ENCODE data around the gene MTFMT.
"Not testable (repeated sequence)": the region's sequence is repeated elsewhere in the genome, so short reads cannot be mapped to it uniquely, and the experiment has no call there.

The MTFMT gene

GRCh38 chr15:65059931-65060596 lies 30.6 kb upstream of the MTFMT start:
- no peak for DNase-seq

DNA sequence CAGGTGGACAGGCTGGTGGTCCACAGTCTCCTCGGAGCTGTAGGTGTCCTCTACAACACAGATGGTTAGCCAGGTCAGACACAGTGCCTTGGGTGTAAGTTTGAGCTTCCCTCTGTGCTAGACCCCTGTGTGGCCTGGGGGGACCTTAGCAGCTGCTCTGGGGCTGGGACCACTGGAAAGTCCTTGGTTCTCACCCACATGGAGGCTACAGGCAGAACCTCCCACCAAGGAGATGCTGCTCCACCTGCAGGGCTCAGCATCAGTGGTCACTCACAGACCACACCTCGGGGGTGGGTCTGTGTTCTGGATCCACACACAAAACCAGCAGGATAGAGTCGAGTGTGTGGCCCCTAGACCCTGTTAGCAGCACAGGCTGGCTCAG lies 29.9 kb upstream of the MTFMT start:
- DNase-seq = no peak

- DNase-seq = no peak
These were observed 29.2 kb upstream of the MTFMT start for GRCh38 chr15:65058394-65059368.

DNA sequence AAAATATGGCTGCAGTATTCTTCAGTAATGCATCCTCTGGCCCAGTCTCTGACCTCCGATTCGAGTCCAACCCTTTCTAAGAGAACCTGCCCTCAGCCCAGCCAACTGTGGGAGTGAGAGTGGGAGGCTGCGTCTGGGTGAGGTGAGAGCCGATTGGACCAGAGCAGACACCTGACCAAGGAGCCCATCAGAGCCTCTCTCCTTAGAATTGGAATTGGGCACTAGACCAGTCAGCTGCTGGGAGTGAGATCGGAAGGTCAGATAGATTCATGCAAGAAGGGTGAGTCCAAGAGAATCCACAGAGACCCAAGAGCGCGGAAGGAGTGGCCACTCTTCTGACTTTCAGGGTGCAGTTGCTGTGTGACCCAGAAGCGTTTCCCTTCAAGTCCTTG lies 28.1 kb upstream of the MTFMT start:
- DNase-seq = no peak

- DNase-seq = no peak
These were observed 27.6 kb upstream of the MTFMT start for GRCh38 chr15:65056868-65057548.

DNA sequence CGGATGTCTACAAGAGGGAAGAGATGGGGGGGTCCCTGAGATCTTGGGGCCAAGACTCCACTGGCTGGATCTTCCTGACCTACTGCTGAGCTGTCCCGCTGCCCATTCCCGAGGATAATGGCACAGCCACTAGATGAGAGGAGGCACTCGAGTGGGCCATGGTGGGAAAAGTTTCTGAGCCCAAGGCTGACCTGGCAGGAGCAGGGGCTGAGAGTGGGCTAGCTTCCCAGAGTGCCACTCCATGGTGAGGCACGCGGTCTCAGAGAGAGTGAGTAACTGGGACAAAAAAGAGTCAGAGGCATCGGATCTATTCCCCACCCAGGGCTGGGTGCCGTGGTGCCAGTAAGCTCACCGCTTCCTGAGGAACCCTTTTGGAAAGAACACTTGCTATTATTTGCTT lies 26.7 kb upstream of the MTFMT start:
- no peak for DNase-seq

GRCh38 chr15:65055201-65055870 lies 25.9 kb upstream of the MTFMT start:
- DNase-seq = no peak

DNA sequence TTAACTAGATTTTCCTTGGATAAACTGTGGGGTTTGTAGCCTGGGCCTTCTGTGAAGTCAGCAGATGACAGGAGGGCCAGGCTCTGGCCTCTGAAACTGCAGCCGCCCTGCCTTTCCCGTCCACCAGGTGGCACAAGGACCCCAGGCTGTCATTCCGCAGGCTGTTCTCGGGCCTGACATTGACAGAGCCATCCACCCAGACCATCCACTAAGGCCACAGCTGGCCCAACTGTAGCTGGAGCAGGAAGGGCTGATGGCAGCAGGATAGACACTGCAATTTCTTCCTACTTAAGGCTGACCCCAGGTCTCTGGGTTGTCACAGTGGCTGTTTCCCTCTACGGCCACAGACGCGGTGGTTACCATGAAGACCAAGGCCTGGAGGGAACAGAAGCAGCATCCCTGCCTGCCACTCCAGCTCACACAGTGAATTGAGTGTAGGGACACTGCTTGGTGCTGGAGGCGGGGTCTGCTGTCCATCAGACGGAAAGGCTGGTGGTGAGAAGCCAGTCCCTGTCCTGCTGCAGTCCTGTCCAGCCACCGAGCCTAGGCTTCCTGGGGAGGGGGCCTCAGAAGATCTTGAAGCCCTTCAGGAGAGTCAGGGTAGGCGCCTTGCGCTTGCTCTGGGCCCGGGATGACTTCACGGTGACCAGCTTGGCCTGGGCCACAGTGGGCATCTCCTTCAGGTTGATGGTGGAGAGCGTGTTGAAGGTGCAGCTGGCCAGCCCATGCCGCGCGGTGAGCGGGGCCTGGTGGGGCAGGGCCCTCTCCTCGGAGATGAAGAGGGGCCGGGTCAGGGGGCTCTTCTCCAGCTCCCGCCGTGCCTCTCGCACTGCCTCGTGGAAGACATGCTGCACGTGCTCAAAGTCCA lies 25.1 kb upstream of the MTFMT start:
- DNase-seq = peak; percentile 7 to 70

DNA sequence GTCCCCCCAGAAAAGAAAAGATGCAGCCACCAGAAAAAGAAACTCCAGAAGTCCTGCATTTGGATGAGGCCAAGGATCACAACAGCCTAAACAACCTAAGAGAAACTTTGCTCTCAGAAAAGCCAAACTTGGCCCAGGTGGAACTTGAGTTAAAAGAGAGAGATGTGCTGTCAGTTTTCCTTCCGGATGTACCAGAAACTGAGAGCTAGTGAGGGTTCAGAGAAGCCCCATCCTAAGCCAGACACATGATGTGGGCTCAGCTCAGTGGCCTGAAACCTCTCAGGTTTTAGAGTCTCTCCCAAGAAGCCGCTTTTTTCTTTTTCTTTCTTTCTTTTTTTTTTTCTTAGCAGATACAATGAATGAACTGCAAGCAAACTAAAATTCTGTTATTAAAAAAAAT lies 23.5 kb upstream of the MTFMT start:
- DNase-seq = no peak

- DNase-seq = no peak
These were observed 21.8 kb upstream of the MTFMT start for GRCh38 chr15:65051266-65051665.

GRCh38 chr15:65050270-65050669 lies 20.8 kb upstream of the MTFMT start:
- DNase-seq = no peak

DNA sequence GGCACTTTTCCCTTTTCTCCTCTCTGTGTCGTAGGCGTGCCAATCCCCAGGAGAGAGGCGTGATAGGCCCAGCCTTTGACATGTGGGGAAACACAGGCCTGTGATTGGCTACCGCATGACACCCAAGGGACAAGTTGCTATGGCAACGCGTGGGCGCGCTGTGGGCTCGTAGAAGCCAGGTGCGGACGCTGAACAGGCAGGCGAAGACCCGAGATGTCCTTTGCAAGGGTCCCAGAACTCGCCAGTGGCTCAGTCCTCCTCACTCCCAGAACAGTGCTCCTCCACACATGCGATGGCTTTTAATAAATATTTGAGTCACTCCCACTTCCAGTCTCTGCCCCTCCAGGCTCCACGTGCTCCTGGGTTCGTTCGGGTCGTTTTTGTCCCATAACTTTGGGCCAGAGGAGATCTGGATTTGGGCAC lies 20.0 kb upstream of the MTFMT start:
- peak; percentile 62 to 90 for DNase-seq

- no peak for DNase-seq
These were observed 18.8 kb upstream of the MTFMT start for GRCh38 chr15:65048241-65048640.

- no peak for DNase-seq
These were observed 15.5 kb upstream of the MTFMT start, which contains the start of gene SLC51B for GRCh38 chr15:65044724-65045481. SLC51B (plus strand) TSS chr15:65045387; CDS start chr15:65050005, 4,618 bp downstream.

DNA sequence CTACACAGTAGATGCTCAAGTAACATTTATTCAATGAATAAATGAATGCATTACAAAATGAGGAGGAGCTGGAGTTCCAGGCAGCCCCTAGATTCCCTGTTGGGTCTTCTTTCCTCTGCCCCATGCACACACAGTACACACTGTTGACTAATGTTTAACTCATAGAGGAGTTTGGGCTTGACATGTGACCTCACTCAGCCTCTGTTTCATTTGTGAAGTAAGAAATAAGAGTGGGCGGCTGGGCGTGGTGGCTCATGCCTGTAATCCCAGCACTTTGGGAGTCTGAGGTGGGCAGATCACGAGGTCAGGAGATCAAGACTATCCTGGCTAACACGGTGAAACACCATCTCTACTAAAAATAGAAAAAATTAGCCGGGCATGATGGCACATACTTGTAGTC lies 14.8 kb upstream of the MTFMT start:
- DNase-seq = not testable (repeated sequence)

DNA sequence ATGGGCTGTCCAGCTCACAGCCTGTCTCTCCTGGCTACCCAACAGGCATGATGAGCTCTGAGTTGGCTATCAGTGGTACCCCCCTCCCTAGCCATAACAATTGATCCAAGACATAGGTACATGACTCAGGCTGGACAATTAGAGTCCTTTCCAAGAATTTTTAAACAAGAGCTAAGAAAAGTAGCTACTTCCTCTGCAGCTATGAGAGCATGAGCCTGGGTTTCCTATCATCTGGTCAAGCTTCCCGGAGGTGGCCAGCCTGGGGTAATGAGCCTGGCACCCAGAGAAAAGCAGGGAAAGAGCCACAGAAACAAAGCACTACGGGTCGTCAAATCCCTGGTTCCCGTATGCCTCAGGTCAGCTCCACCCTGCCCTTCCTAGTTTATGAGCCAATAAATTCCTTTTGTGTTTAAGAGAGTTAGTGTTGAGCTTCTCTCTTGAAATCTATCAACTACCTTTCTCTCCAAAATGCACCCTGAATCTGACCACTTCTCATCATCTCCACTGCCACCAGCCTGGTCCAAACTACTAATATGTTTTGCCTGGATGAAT lies 13.4 kb upstream of the MTFMT start:
- no peak for DNase-seq

- DNase-seq = no peak
These were observed 12.3 kb upstream of the MTFMT start for GRCh38 chr15:65041787-65042186.

DNA sequence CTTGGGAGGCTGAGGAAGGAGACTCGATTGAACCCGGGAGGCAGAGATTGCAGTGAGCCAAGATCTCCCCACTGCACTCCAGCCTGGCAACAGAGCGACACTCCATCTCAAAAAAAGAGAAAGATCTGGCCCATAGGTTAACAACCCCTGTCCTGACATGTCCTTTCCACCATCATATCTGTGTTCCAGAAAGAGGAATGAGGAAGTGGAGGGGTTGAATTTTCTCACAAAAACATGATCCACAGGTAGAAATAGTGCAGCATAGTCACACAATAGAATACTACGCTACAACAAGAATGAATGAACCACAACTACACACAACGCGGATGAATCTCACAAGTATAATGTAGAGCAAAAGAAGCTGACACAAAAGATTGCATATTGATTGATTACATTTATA lies 11.0 kb upstream of the MTFMT start:
- DNase-seq = no peak

DNA sequence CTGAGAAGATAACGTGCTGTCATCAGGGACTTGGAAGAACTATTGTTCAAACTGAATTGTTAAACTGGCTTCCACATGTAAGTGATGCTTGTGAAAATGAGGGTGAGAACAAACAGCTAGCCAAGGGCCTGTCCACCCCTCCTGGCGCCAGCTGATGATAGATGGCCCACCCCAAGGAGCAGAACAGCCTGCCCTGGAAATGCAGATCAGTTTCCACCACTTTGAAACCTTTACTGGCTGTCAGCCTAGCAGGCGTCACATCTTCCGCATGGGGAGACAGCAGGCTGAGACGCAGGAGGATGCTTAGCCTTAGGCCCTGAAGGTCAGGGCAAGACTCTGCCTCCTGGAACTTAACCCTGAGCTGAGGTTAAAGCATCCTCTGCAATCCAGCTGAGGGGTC lies 9.4 kb upstream of the MTFMT start:
- DNase-seq = no peak

DNA sequence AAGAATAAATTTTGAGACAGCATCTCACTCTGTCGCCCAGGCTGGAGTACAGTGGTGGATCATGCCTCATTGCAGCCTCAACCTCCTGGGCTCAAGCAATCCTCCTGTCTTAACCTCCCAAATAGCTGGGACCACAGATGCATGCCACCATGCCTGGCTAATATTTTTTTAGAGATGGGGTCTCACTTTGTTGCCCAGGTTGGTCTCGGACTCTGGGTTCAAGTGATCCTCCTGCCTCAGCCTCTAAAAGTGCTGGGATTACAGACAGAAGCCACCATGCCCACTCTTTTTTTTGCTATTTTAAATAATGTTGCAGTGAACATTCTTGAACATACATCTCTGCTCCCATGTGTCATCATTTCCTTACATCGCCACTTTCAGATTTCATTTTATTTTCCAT lies 9.0 kb upstream of the MTFMT start:
- no peak for DNase-seq

DNA sequence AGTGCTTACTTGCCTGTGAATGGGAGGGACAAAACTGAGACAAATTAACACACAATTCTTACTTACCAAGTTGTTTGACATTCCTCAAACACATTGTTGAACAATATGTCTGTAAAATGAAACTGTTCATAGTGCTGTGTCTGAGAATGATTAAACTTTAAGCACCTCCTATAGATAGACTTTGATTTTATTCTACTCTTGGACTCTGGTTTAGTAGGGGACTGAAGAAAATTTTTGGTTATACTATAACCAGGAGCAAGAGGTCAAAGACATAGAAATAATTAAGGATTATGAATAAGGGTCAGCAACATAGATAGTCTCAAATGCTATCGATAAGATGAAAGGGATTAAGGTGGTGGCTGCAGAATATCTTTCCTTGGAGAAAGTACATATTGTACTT lies 7.9 kb upstream of the MTFMT start:
- no peak for DNase-seq
